ENCODE results near the gene RING1. TPM values are rescaled to one million over a fixed set of nuclear protein-coding genes. Genes with fewer than 3 reads are reported as not detected.
A peak's percentile ranks its signal among the peaks of the same experiment; 100 is the strongest.

RING1 gene
- total RNA-seq, 1 donor from 2014 or later = 12.1 TPM

GRCh38 chr6:33166811-33167210 is 41.5 kb upstream of the RING1 start:
- H3K79me2 ChIP-seq (ENCODE audit: low read depth) = no peaks in the 10 kb centered on the region
- H3K36me3 Mint-ChIP-seq = no peaks in the 10 kb centered on the region

GRCh38 chr6:33167374-33168283 is 40.7 kb upstream of the RING1 start:
- no peak overlapping the region for H3K9ac ChIP-seq
- H2AFZ ChIP-seq (replicated peaks) = no peak overlapping the region
- no peaks in the 10 kb centered on the region for H3F3A ChIP-seq (ENCODE audit: low read depth)
- H3K36me3 ChIP-seq = no peaks in the 10 kb centered on the region
- H4K20me1 ChIP-seq (ENCODE audit: low read depth) = no peaks in the 10 kb centered on the region
- H3K27ac Mint-ChIP-seq = no peak overlapping the region
- H3K4me2 ChIP-seq = no peak overlapping the region
- no peak overlapping the region for H3K4me3 ChIP-seq
- H3K4me3 Mint-ChIP-seq = no peak overlapping the region
- H3K4me1 Mint-ChIP-seq = peaks cover 2% of the 10 kb centered on the region
- H3K9me3 Mint-ChIP-seq = no peaks in the 10 kb centered on the region
- no peak for TF ChIP-seq CTCF (IDR thresholded peaks at IDR 0.05)
- TF ChIP-seq EZH2 (IDR thresholded peaks at IDR 0.05) = no peak
- no peak for TF ChIP-seq EZH2phosphoT487 (IDR thresholded peaks at IDR 0.05)
- H3K27me3 Mint-ChIP-seq (ENCODE audit: insufficient read depth, low read depth) = peaks cover 10% of the 10 kb centered on the region
- no peaks in the 10 kb centered on the region for H3K9me3 ChIP-seq (ENCODE audit: low read depth)
- H3K27me3 ChIP-seq = peaks cover under 1% of the 10 kb centered on the region
- no peak for DNase-seq (ENCODE audit: low spot score)
- H3K36me3 Mint-ChIP-seq = no peaks in the 10 kb centered on the region
- H3K4me1 ChIP-seq = no peaks in the 10 kb centered on the region
- no peaks in the 10 kb centered on the region for H3K79me2 ChIP-seq (ENCODE audit: low read depth)
- H3K27ac ChIP-seq = no peak overlapping the region

More at GRCh38 chr6:33166811-33167210, 41.5 kb upstream of the RING1 start:
- Histone ChIP-seq H4K20me1 (ENCODE audit: low read depth) (no peaks in the 10 kb centered on the region), H3K9me3 (ENCODE audit: low read depth) (no peaks in the 10 kb centered on the region), H3K4me1 (no peaks in the 10 kb centered on the region), H2AFZ (replicated peaks) (no peak overlapping the region), H3F3A (ENCODE audit: low read depth) (no peaks in the 10 kb centered on the region), H3K27me3 (peaks cover 9% of the 10 kb centered on the region), H3K4me2 (no peak overlapping the region), H3K36me3 (no peaks in the 10 kb centered on the region), H3K27ac (no peak overlapping the region), H3K4me3 (no peak overlapping the region), H3K9ac (no peak overlapping the region)
- DNase-seq (ENCODE audit: low spot score) = no peak
- no peak overlapping the region for H3K27ac Mint-ChIP-seq
- H3K4me3 Mint-ChIP-seq = no peak overlapping the region
- no peak for TF ChIP-seq EZH2 (IDR thresholded peaks at IDR 0.05)
- TF ChIP-seq EZH2phosphoT487 (IDR thresholded peaks at IDR 0.05) = no peak
- no peak for TF ChIP-seq CTCF (IDR thresholded peaks at IDR 0.05)
- H3K27me3 Mint-ChIP-seq (ENCODE audit: insufficient read depth, low read depth) = peaks cover 11% of the 10 kb centered on the region
- no peaks in the 10 kb centered on the region for H3K9me3 Mint-ChIP-seq
- H3K4me1 Mint-ChIP-seq = peaks cover 8% of the 10 kb centered on the region

- Histone ChIP-seq H2AFZ (replicated peaks) (no peak overlapping the region), H4K20me1 (ENCODE audit: low read depth) (no peaks in the 10 kb centered on the region), H3K4me2 (no peak overlapping the region), H3F3A (ENCODE audit: low read depth) (no peaks in the 10 kb centered on the region), H3K4me1 (no peaks in the 10 kb centered on the region), H3K9me3 (ENCODE audit: low read depth) (no peaks in the 10 kb centered on the region), H3K27me3 (no peaks in the 10 kb centered on the region), H3K9ac (no peak overlapping the region), H3K79me2 (ENCODE audit: low read depth) (no peaks in the 10 kb centered on the region), H3K27ac (no peak overlapping the region), H3K36me3 (no peaks in the 10 kb centered on the region), H3K4me3 (no peak overlapping the region)
- Mint-ChIP-seq H3K27me3 (ENCODE audit: insufficient read depth, low read depth) (peaks cover 8% of the 10 kb centered on the region), H3K4me3 (no peak overlapping the region), H3K36me3 (no peaks in the 10 kb centered on the region), H3K27ac (peak overlapping the region; percentile 21), H3K4me1 (peaks cover 2% of the 10 kb centered on the region), H3K9me3 (no peaks in the 10 kb centered on the region)
- no peak for DNase-seq (ENCODE audit: low spot score)
- TF ChIP-seq EZH2 (IDR thresholded peaks at IDR 0.05) (no peak), EZH2phosphoT487 (IDR thresholded peaks at IDR 0.05) (no peak), CTCF (IDR thresholded peaks at IDR 0.05) (no peak)
Observed at GRCh38 chr6:33168284-33168601, 40.1 kb upstream of the RING1 start.

Measured in neural progenitor cell (in vitro differentiated cells).